ENCODE measurements around the gene CCDC97. TPM values are rescaled to one million over a fixed set of nuclear protein-coding genes. Genes with fewer than 3 reads are reported as not detected.

CCDC97 gene
- polyA plus RNA-seq, 1 donor from 2014 or later = 4.9 TPM

DNA sequence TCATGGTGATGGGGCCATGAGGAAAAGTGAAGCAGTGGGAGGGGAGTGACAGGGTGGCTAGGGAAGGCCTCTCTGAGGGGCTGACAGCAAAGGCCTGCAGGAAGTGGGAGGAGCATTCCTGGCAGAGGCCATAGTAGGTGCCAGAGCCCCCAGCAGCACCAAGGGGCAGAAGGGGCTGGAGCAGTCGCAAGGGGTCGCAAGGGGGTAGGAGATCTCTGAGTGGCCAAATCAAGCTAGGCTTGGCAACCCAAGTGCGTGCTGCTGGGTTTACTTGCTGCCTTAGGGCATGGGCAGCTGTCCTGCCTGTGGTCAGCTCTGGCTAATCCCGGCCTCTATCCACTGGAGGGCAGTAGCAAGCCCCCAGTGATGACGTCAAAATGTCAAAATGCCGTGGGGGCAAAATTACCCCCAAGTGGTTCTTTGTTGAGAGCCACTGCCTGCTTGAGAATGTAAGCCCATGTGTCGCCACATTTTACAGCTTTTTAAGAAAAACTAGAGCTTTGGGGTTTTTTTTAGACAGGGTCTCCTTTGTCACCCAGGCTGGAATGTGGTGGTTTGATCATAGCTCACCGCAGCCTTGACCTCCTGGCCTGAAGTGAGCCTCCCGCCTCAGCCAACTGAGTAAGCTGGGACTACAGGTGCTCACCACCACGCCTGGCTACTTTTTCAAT is 11.8 kb downstream of the CCDC97 start:
- Histone ChIP-seq H3K27ac (ENCODE audit: low read length) (no peak overlapping the region), H3F3A (ENCODE audit: insufficient read depth, low read length, poor library complexity, severe bottlenecking) (no peaks in the 10 kb centered on the region), H4K20me1 (ENCODE audit: insufficient read depth) (no peaks in the 10 kb centered on the region), H3K9ac (ENCODE audit: low read length) (no peak overlapping the region), H3K27me3 (ENCODE audit: insufficient read depth, low read depth, low read length) (no peaks in the 10 kb centered on the region), H3K4me2 (ENCODE audit: low read length) (no peak overlapping the region), H3K36me3 (ENCODE audit: insufficient read depth, low read length) (peaks cover 3% of the 10 kb centered on the region), H3K79me2 (replicated peaks; ENCODE audit: insufficient read depth, low read length) (no peaks in the 10 kb centered on the region), H2AFZ (ENCODE audit: low read depth, low read length) (no peak overlapping the region), H3K4me3 (ENCODE audit: low read length) (no peak overlapping the region), H3K9me3 (ENCODE audit: low read length) (no peaks in the 10 kb centered on the region), H3K9me2 (ENCODE audit: insufficient read depth, low read length) (no peaks in the 10 kb centered on the region)
- TF ChIP-seq MXI1 (conservative IDR thresholded peaks at IDR 0.05; ENCODE audit: poor library complexity, severe bottlenecking) (no peak), TAF1 (IDR thresholded peaks at IDR 0.05; ENCODE audit: low read depth) (no peak), RAD21 (conservative IDR thresholded peaks at IDR 0.05) (no peak)
- TF ChIP-seq, protein P1, sequence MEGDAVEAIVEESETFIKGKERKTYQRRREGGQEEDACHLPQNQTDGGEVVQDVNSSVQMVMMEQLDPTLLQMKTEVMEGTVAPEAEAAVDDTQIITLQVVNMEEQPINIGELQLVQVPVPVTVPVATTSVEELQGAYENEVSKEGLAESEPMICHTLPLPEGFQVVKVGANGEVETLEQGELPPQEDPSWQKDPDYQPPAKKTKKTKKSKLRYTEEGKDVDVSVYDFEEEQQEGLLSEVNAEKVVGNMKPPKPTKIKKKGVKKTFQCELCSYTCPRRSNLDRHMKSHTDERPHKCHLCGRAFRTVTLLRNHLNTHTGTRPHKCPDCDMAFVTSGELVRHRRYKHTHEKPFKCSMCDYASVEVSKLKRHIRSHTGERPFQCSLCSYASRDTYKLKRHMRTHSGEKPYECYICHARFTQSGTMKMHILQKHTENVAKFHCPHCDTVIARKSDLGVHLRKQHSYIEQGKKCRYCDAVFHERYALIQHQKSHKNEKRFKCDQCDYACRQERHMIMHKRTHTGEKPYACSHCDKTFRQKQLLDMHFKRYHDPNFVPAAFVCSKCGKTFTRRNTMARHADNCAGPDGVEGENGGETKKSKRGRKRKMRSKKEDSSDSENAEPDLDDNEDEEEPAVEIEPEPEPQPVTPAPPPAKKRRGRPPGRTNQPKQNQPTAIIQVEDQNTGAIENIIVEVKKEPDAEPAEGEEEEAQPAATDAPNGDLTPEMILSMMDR (IDR thresholded peaks at IDR 0.05; ENCODE audit: poor library complexity, severe bottlenecking) = peak; percentile 39

DNA sequence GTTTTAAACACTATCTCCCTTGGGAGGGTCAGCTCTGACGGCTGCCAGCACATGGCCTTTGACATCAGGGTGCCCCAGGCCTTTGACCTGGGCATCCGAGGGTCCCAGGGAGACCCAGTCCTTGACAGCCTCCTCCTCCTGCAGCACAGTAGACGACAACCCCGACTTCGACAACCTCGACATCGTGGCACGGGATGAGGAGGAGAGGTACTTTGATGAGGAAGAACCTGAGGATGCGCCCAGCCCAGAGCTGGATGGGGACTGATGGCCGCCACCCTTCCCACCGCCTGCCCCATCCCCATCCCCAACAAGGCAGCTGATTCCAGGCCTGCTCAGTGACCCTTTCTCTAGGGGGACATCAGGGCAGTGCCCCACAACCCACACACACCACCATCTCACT is 12.5 kb downstream of the CCDC97 start:
- Histone ChIP-seq H3K36me3 (ENCODE audit: insufficient read depth, low read length) (no peaks in the 10 kb centered on the region), H3K9me2 (ENCODE audit: insufficient read depth, low read length) (no peaks in the 10 kb centered on the region), H3F3A (ENCODE audit: insufficient read depth, low read length, poor library complexity, severe bottlenecking) (no peaks in the 10 kb centered on the region), H3K4me3 (ENCODE audit: low read length) (no peak overlapping the region), H3K9ac (ENCODE audit: low read length) (no peak overlapping the region), H3K9me3 (ENCODE audit: low read length) (no peaks in the 10 kb centered on the region), H2AFZ (ENCODE audit: low read depth, low read length) (no peak overlapping the region), H3K4me2 (ENCODE audit: low read length) (no peak overlapping the region), H3K27ac (ENCODE audit: low read length) (no peak overlapping the region), H3K79me2 (replicated peaks; ENCODE audit: insufficient read depth, low read length) (no peaks in the 10 kb centered on the region), H4K20me1 (ENCODE audit: insufficient read depth) (no peaks in the 10 kb centered on the region), H3K27me3 (ENCODE audit: insufficient read depth, low read depth, low read length) (no peaks in the 10 kb centered on the region)
- TF ChIP-seq, protein P2, sequence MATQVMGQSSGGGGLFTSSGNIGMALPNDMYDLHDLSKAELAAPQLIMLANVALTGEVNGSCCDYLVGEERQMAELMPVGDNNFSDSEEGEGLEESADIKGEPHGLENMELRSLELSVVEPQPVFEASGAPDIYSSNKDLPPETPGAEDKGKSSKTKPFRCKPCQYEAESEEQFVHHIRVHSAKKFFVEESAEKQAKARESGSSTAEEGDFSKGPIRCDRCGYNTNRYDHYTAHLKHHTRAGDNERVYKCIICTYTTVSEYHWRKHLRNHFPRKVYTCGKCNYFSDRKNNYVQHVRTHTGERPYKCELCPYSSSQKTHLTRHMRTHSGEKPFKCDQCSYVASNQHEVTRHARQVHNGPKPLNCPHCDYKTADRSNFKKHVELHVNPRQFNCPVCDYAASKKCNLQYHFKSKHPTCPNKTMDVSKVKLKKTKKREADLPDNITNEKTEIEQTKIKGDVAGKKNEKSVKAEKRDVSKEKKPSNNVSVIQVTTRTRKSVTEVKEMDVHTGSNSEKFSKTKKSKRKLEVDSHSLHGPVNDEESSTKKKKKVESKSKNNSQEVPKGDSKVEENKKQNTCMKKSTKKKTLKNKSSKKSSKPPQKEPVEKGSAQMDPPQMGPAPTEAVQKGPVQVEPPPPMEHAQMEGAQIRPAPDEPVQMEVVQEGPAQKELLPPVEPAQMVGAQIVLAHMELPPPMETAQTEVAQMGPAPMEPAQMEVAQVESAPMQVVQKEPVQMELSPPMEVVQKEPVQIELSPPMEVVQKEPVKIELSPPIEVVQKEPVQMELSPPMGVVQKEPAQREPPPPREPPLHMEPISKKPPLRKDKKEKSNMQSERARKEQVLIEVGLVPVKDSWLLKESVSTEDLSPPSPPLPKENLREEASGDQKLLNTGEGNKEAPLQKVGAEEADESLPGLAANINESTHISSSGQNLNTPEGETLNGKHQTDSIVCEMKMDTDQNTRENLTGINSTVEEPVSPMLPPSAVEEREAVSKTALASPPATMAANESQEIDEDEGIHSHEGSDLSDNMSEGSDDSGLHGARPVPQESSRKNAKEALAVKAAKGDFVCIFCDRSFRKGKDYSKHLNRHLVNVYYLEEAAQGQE (IDR thresholded peaks at IDR 0.05; ENCODE audit: borderline replicate concordance) = no peak
- TF ChIP-seq POLR2AphosphoS5 (IDR thresholded peaks at IDR 0.05) = no peak
- TF ChIP-seq, protein P1 (IDR thresholded peaks at IDR 0.05; ENCODE audit: poor library complexity, severe bottlenecking) = no peak
- no peak for TF ChIP-seq EZH2 (IDR thresholded peaks at IDR 0.05; ENCODE audit: borderline replicate concordance, insufficient read depth, low read length, poor library complexity, severe bottlenecking)
- TF ChIP-seq TAF1 (IDR thresholded peaks at IDR 0.05; ENCODE audit: low read depth) = no peak
- TF ChIP-seq SMC3 (conservative IDR thresholded peaks at IDR 0.05; ENCODE audit: poor library complexity) = no peak
- TF ChIP-seq MXI1 (conservative IDR thresholded peaks at IDR 0.05; ENCODE audit: poor library complexity, severe bottlenecking) = no peak
- no peak for TF ChIP-seq RAD21 (conservative IDR thresholded peaks at IDR 0.05)
- no peak for TF ChIP-seq EP300 (conservative IDR thresholded peaks at IDR 0.05; ENCODE audit: poor library complexity, severe bottlenecking)

All from neural cell (in vitro differentiated cells).